CD4-positive, CD25-positive, alpha-beta regulatory T cell (primary cell): ENCODE results near the gene DENND6B. TPM values are rescaled to one million over a fixed set of nuclear protein-coding genes. Genes with fewer than 3 reads are reported as not detected.
A peak's percentile ranks its signal among the peaks of the same experiment; 100 is the strongest.
"Not testable (repeated sequence)": the region's sequence is repeated elsewhere in the genome, so short reads cannot be mapped to it uniquely, and the experiment has no call there.

Experiments
- ATAC-seq, 2 donors: fragments of 150-1000 bp; cut with Tn5 transposase; one replicate each; pipeline ENCODE4 v1.10.0; 2021; ENCODE audit warnings: low read depth in 2 of 2, moderate number of reproducible peaks in 2 of 2, moderate library complexity in 1 of 2
- DNase-seq, 3 donors: peaks; one replicate each; pipeline versions ENCODE4 v3.0.0 to v3.0.0-alpha.2; 2012 to 2022; ENCODE audit warnings: mixed read lengths in 1 of 3
- H3K27ac ChIP-seq: one replicate; pipeline ENCODE4 v1.7.0; 2013; ENCODE audit warnings: mild to moderate bottlenecking, low read length; ENCODE audit not compliant: insufficient read depth, poor library complexity, severe bottlenecking
- H3K27me3 ChIP-seq: one replicate; pipeline ENCODE4 v1.7.0; 2013; ENCODE audit warnings: low read length; ENCODE audit not compliant: control insufficient read depth, insufficient read depth
- H3K36me3 ChIP-seq: one replicate; pipeline ENCODE4 v1.7.0; 2013; ENCODE audit warnings: mild to moderate bottlenecking, low read length, moderate library complexity; ENCODE audit not compliant: control insufficient read depth, insufficient read depth
- H3K4me1 ChIP-seq: 2 replicates; pipeline ENCODE4 v1.7.0; 2013; ENCODE audit warnings: mild to moderate bottlenecking, low read length; ENCODE audit not compliant: insufficient read depth, control insufficient read depth, poor library complexity, severe bottlenecking
- H3K4me3 ChIP-seq: one replicate; pipeline ENCODE4 v1.7.0; 2013; ENCODE audit warnings: low read depth, mild to moderate bottlenecking, low read length, moderate library complexity
- H3K9me3 ChIP-seq, 2 experiments: 1 replicate in 1 of 2; 2 replicates in 1 of 2; pipeline ENCODE4 v1.7.0; 2013; ENCODE audit warnings: low read length in 2 of 2, mild to moderate bottlenecking in 1 of 2, moderate library complexity in 1 of 2; ENCODE audit not compliant: control insufficient read depth in 2 of 2
- H3K27ac Mint-ChIP-seq, 3 donors: one replicate each; pipeline ENCODE4 v1.8.0; 2020 to 2022; ENCODE audit warnings: mild to moderate bottlenecking in 3 of 3, mixed read lengths in 3 of 3, moderate library complexity in 2 of 3
- H3K27me3 Mint-ChIP-seq: one replicate; pipeline ENCODE4 v1.8.0; 2022; ENCODE audit warnings: mild to moderate bottlenecking, mixed read lengths
- H3K36me3 Mint-ChIP-seq: one replicate; pipeline ENCODE4 v1.8.0; 2020; ENCODE audit warnings: mixed read lengths
- H3K4me1 Mint-ChIP-seq, 4 donors: one replicate each; pipeline ENCODE4 v1.8.0; 2020 to 2022; ENCODE audit warnings: mixed read lengths in 4 of 4, mild to moderate bottlenecking in 1 of 4
- H3K4me3 Mint-ChIP-seq, 4 donors: one replicate each; pipeline ENCODE4 v1.8.0; 2020 to 2022; ENCODE audit warnings: mild to moderate bottlenecking in 4 of 4, mixed read lengths in 4 of 4, moderate library complexity in 3 of 4
- H3K9me3 Mint-ChIP-seq, 7 donors: one replicate each; pipeline ENCODE4 v1.8.0; 2020 to 2022; ENCODE audit warnings: mixed read lengths in 7 of 7, mild to moderate bottlenecking in 3 of 7, moderate library complexity in 2 of 7
- polyA plus RNA-seq, 4 donors: library from polyadenylated mRNA; unstranded; fragments of 300-500 nt; fragmentation: Illumina TruSeq; gene quantifications; one replicate each; pipeline ENCODE4 v1.2.3, GENCODE V29; 2021
- total RNA-seq: library from RNA; stranded (reverse); gene quantifications from one replicate; pipeline ENCODE4 v1.2.3, GENCODE V29; 2022

The DENND6B gene, protein sequence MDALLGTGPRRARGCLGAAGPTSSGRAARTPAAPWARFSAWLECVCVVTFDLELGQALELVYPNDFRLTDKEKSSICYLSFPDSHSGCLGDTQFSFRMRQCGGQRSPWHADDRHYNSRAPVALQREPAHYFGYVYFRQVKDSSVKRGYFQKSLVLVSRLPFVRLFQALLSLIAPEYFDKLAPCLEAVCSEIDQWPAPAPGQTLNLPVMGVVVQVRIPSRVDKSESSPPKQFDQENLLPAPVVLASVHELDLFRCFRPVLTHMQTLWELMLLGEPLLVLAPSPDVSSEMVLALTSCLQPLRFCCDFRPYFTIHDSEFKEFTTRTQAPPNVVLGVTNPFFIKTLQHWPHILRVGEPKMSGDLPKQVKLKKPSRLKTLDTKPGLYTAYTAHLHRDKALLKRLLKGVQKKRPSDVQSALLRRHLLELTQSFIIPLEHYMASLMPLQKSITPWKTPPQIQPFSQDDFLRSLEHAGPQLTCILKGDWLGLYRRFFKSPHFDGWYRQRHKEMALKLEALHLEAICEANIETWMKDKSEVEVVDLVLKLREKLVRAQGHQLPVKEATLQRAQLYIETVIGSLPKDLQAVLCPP
- total RNA-seq (2.1 TPM), polyA plus RNA-seq (under 1 TPM; 0.48 to 0.69 (median 0.53) TPM)

DNA sequence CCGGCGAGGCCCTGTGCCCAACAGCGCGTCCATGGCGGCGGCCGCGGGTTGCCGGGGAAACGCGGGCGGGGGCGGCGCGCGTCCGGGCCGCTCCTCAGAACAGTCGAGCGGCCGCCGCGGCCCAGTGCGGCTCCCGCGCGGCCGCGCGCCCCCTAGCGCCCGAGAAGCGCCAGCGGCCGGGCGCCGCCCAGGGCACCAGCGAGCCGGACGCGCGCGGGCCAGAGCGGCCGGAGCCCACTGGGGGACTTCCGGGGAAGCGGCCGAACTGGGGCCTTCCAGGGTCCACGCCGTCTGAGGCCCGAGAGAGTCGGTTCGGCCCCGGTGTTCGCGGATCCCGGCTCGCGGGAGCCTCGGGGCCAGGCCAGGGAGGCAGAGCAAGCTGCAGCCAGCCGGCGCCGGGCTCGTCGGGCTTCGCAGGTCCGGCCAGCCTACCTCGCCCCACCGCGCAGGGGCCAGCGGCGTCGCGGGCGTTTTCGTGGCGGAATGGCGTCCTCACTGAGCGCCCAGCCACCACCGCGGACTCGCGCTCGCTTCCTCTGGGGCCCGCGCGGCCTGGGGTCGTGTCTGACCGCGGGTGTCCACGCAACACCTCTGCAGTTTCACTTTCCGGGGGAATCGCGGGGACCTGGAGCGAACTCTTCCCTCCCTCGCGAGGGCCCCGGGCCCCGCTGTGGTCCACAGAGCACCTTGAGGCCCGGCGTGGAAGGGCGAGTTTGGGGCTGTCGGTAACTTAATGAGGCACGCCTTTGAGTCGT lies at the start of gene DENND6B:
DENND6B (minus strand) TSS at position 57 of the 755 bp plus-strand sequence; CDS start at position 33, 24 bp downstream.
- Histone ChIP-seq H3K27me3 (no peaks in the 10 kb centered on the region), H3K36me3 (no peaks in the 10 kb centered on the region), H3K27ac (peak within 1 kb of the TSS; percentile 41), H3K4me3 (no peak within 1 kb of the TSS), H3K9me3 (no peaks in the 10 kb centered on the region), H3K4me1 (peaks cover 13% of the 10 kb centered on the region)
- Mint-ChIP-seq H3K27me3 (peaks cover 16% of the 10 kb centered on the region), H3K9me3 (no peaks in the 10 kb centered on the region), H3K36me3 (no peaks in the 10 kb centered on the region), H3K27ac (peak within 1 kb of the TSS; percentile 38 to 68 (median 51)), H3K4me1 (peaks cover 0 to 10% (median 5%) of the 10 kb centered on the region in 4 donors), H3K4me3 (peak within 1 kb of the TSS; percentile 84 to 95 (median 88))
- peak; percentile 61 to 68 (median 62) for DNase-seq
- peak; percentile 88 to 93 for ATAC-seq

DNA sequence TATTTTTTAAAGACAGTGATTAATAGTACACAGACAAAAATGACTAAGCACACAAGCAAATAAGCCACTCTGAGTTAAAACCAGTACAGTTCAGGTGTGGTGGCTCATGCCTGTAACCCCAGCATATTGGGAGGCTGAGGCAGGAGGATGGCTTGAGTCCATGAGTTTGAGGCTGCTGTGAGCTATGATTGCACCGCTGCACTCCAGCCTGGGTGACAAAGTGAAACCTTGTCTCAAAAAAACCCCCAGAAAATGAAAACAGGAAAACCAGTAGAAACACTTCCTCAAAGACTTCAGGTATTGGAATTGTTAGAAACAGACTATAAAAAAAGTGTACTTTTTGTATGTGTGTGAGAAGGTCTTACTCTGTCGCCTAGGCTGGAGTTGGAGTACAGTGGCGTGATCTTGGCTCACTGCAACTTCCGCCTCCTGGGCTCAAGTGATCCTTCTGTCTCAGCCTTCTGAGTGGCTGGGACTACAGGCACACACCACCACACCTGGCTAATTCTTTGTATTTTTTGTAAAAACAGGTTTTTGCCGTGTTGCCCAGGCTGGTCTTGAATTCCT lies 49.4 kb upstream of the DENND6B start:
- H3K27ac Mint-ChIP-seq: peak overlapping the region in 1 of 3 donors; percentile 49
- H3K36me3 Mint-ChIP-seq: peaks cover 14% of the 10 kb centered on the region
- peaks cover 0 to 20% (median 10%) of the 10 kb centered on the region in 4 donors for H3K4me1 Mint-ChIP-seq
- no peaks in the 10 kb centered on the region for H3K9me3 Mint-ChIP-seq
- H3K27me3 Mint-ChIP-seq: no peaks in the 10 kb centered on the region
- Histone ChIP-seq H3K4me1 (peaks cover 13% of the 10 kb centered on the region), H3K9me3 (no peaks in the 10 kb centered on the region), H3K27me3 (no peaks in the 10 kb centered on the region), H3K4me3 (no peak overlapping the region), H3K36me3 (peaks cover 33% of the 10 kb centered on the region), H3K27ac (no peak overlapping the region)
- no peak for ATAC-seq
- H3K4me3 Mint-ChIP-seq: no peak overlapping the region
- peak in 1 of 3 donors; percentile 26 for DNase-seq

DNA sequence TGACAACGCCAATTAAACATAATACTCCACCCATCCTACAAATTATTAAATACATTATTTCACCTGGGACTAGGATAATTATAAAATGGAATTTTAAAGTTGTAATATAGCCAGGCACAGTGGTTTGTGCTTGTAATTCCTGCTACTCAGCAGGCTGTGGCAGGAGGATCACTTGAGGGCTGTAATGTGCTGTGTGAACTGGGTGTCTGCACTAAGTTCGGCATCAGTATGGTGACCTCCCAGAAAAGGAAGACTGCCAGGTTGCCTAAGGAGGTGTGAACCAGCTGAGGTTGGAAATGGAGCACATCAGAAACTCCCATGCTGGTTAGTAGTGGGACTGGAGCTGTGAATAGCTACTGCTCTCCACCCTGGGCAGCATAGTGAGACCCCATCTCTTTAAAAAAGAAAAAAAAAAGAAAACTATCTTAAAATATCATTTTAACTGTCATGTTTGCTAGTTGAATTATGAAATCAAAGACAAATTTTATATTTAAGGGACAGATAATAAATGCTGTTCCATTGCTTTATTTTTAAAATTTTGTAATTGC lies 44.4 kb upstream of the DENND6B start:
- peaks cover 0 to 30% (median 16%) of the 10 kb centered on the region in 4 donors for H3K4me1 Mint-ChIP-seq

DNA sequence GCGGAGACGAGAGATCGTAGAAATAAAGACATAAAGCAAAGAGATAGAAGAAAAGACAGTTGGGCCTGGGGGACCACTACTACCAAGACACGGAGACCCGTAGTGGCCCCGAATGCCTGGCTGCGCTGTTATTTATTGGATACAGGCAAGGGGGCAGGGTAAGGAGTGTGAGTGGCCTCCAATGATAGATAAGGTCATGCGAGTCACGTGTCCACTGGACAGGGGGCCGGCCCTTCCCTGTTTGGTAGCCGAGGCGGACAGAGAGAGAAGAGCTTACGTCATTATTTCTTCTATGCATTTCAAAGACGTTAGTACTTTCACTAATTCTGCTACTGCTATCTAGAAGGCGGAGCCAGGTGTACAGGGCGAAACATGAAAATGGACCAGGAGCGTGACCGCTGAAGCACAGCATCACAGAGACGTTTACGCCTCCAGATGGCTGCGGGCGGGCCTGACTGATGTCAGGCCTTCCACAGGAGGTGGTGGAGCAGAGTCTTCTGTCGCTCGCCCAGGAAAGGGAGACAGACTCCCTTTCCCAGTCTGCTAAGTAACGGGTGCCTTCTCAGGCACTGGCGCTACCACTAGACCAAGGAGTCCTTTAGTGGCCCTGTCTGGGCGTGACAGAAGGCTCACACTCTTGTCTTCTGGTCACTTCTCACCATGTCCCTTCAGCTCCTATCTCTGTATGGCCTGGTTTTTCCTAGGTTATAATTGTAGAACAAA lies 41.1 kb upstream of the DENND6B start:
- no peaks in the 10 kb centered on the region for H3K27me3 ChIP-seq
- H3K4me3 ChIP-seq: no peak overlapping the region
- H3K4me1 ChIP-seq: peaks cover 4% of the 10 kb centered on the region
- peaks cover 12% of the 10 kb centered on the region for H3K36me3 ChIP-seq
- Mint-ChIP-seq H3K27me3 (no peaks in the 10 kb centered on the region), H3K4me1 (peaks cover 5 to 29% (median 25%) of the 10 kb centered on the region in 4 donors), H3K4me3 (peak overlapping the region in 1 of 4 donors; percentile 63), H3K36me3 (peaks cover 15% of the 10 kb centered on the region), H3K9me3 (no peaks in the 10 kb centered on the region), H3K27ac (no peak overlapping the region)
- no peaks in the 10 kb centered on the region for H3K9me3 ChIP-seq
- ATAC-seq (no peak), DNase-seq (no peak)
- no peak overlapping the region for H3K27ac ChIP-seq

More for the DNA sequence above, 44.4 kb upstream of the DENND6B start:
- no peak overlapping the region for H3K4me3 ChIP-seq
- H3K27ac ChIP-seq: no peak overlapping the region
- no peak overlapping the region for H3K27ac Mint-ChIP-seq
- H3K36me3 Mint-ChIP-seq: peaks cover 15% of the 10 kb centered on the region
- peaks cover 11% of the 10 kb centered on the region for H3K4me1 ChIP-seq
- ATAC-seq (no peak), DNase-seq (no peak)
- H3K9me3 ChIP-seq: no peaks in the 10 kb centered on the region
- no peak overlapping the region for H3K4me3 Mint-ChIP-seq
- no peaks in the 10 kb centered on the region for H3K9me3 Mint-ChIP-seq
- H3K27me3 ChIP-seq: no peaks in the 10 kb centered on the region
- peaks cover 31% of the 10 kb centered on the region for H3K36me3 ChIP-seq
- H3K27me3 Mint-ChIP-seq: no peaks in the 10 kb centered on the region

DNA sequence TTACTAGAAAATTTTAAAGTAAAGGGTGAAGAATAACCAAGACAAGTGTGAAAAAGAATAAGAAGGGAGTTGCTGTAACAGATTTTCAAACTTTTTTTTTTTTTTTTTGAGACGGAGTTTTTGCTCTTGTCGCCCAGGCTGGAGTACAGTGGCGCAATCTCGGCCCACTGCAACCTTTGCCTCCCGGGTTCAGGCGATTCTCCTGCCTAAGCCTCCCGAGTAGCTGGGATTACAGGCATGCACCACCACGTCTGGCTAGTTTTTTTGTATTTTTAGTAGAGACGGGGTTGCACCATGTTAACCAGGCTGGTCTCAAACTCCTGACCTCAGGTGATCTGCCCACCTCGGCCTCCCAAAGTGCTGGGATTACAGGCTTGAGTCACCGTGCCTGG lies 37.0 kb upstream of the DENND6B start:
- Mint-ChIP-seq H3K4me1 (peaks cover 16 to 56% (median 51%) of the 10 kb centered on the region in 4 donors), H3K27ac (peak overlapping the region in 2 of 3 donors; percentile 8 to 83)
- H3K36me3 ChIP-seq: peaks cover 18% of the 10 kb centered on the region

DNA sequence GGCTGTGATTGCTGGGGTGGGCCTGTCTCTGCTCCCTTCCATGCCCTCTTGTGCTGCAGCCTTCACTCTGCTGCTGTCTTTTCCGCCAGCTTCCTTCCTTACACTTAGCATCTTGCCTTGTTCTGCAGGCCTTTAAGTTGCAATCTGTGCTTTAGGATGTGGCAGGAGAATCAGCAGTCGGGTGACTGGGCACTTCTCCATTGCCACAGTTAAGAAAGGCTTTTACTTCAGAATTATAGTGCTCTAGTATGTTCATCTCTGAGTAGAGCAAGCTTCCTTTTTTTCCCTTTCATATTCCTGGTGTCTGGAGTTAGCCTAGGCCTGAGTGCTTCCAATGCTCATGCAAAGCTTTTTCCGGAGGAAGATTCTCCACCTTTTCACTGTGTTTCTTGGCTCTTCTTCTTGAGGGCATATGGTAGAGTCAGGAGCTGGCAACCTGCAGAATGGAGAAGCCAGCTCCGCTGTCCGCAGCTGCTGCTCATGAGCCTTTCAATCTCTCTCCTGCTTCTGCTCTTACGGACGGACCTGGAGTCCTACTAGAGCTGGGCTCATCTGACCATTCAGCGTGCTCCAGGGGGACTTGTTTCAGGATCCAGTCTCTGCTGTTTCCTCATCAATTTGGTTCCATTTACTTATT lies 36.5 kb upstream of the DENND6B start:
- Mint-ChIP-seq H3K4me3 (no peak overlapping the region), H3K27ac (peak overlapping the region in 2 of 3 donors; percentile 83), H3K9me3 (peaks cover 0 to 1% (median 0%) of the 10 kb centered on the region in 7 donors), H3K27me3 (no peaks in the 10 kb centered on the region), H3K36me3 (peaks cover 31% of the 10 kb centered on the region), H3K4me1 (peaks cover 20 to 61% (median 53%) of the 10 kb centered on the region in 4 donors)
- Histone ChIP-seq H3K9me3 (no peaks in the 10 kb centered on the region), H3K4me3 (no peak overlapping the region), H3K27me3 (no peaks in the 10 kb centered on the region), H3K4me1 (peaks cover 31% of the 10 kb centered on the region), H3K27ac (no peak overlapping the region), H3K36me3 (peaks cover 14% of the 10 kb centered on the region)
- DNase-seq: no peak
- no peak for ATAC-seq

More for the DNA sequence above, 37.0 kb upstream of the DENND6B start:
- not testable (repeated sequence) for DNase-seq, H3K4me3 Mint-ChIP-seq, H3K27me3 ChIP-seq, H3K27ac ChIP-seq, H3K9me3 ChIP-seq, H3K4me3 ChIP-seq, ATAC-seq, H3K9me3 Mint-ChIP-seq, H3K27me3 Mint-ChIP-seq
- peaks cover 31% of the 10 kb centered on the region for H3K4me1 ChIP-seq
- peaks cover 31% of the 10 kb centered on the region for H3K36me3 Mint-ChIP-seq
